ENCODE data around the gene SMIM27. TPM values are rescaled to one million over a fixed set of nuclear protein-coding genes. Genes with fewer than 3 reads are reported as not detected.

Gene SMIM27
- total and polyA plus RNA-seq, 12 donors = 2.6 to 34.3 (median 17.6) TPM

DNA sequence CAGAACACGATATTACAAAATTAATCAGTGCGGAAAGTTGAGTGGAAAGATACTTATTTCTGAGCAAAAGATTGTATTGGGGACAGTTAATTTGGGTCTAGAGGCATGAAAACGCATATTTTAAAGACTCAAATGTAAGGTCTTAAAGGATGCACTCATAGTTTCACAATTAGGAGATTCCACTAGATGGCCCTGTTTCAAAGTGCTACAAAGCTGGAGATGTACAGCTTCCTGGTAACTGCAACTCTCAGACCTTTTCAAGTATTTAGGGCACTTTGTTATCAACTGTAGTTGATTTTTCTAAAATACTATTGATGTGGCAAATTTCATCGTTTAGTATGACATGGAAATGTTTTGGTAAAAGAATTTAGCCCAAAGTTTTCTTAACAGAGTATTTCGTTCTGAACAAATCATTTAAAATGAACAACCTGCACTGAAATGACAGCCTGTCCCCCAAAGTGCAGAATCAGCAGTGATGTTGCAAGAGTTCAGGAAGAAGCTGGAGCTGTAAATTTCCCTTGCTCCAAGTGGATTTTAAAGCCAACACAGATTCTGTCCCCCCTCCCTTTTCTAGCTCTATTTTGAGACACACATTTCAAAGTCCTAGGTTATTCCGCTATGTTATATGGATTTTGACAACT is 37.1 kb downstream of the SMIM27 start:
- no peak overlapping the region for H3K27ac ChIP-seq
- 32 to 46% (median 41%) methylated on average over 6 of the region's 6 CpGs for WGBS, 4 donors
- intact Hi-C loops (cut with DNase I) = no loop called here
- no peaks in the 10 kb centered on the region for H3K36me3 ChIP-seq (replicated peaks in 1 of 2)
- peak in 1 of 7 donors; percentile 11 for DNase-seq
- H3K4me3 ChIP-seq = no peak overlapping the region
- no peaks in the 10 kb centered on the region for H3K4me1 ChIP-seq (replicated peaks in 1 of 2)
- TF ChIP-seq, protein P1, sequence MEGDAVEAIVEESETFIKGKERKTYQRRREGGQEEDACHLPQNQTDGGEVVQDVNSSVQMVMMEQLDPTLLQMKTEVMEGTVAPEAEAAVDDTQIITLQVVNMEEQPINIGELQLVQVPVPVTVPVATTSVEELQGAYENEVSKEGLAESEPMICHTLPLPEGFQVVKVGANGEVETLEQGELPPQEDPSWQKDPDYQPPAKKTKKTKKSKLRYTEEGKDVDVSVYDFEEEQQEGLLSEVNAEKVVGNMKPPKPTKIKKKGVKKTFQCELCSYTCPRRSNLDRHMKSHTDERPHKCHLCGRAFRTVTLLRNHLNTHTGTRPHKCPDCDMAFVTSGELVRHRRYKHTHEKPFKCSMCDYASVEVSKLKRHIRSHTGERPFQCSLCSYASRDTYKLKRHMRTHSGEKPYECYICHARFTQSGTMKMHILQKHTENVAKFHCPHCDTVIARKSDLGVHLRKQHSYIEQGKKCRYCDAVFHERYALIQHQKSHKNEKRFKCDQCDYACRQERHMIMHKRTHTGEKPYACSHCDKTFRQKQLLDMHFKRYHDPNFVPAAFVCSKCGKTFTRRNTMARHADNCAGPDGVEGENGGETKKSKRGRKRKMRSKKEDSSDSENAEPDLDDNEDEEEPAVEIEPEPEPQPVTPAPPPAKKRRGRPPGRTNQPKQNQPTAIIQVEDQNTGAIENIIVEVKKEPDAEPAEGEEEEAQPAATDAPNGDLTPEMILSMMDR (IDR thresholded peaks at IDR 0.05) = peak in 5 of 6 experiments; percentile 15 to 46 (median 37)
- TF ChIP-seq POLR2A (IDR thresholded peaks at IDR 0.05) = no peak
- H3K9me3 ChIP-seq (replicated peaks in 1 of 3) = no peaks in the 10 kb centered on the region
- H3K27me3 ChIP-seq = no peaks in the 10 kb centered on the region

DNA sequence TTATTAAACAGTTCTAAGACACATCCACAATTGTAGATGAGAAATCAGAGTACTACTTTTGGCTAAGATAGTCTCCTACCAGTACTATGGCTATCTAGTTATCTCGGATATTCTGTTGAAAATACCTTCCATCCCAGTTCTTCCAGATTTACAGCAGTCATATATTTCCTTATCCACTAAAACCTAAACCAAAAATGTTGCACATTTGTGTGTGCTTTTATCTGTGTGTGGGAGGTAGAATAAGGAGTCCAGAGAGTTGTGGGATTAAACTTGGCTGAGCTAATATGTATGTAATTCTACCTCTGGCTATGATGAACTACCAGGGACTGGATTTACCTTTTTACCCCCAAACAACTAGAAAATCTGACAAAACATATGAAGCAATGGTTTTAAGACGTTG is 38.3 kb downstream of the SMIM27 start:
- H3K27ac ChIP-seq = no peak overlapping the region
- intact Hi-C loops (cut with DNase I) = no loop called here
- DNase-seq = no peak
- no peaks in the 10 kb centered on the region for H3K36me3 ChIP-seq (replicated peaks in 1 of 2)
- H3K27me3 ChIP-seq = no peaks in the 10 kb centered on the region
- 26 to 57% (median 41%) methylated on average over 2 of the region's 2 CpGs for WGBS, 4 donors
- TF ChIP-seq, protein P1 (IDR thresholded peaks at IDR 0.05) = no peak
- no peak for TF ChIP-seq POLR2A (IDR thresholded peaks at IDR 0.05)
- no peaks in the 10 kb centered on the region for H3K4me1 ChIP-seq (replicated peaks in 1 of 2)
- no peak overlapping the region for H3K4me3 ChIP-seq
- no peaks in the 10 kb centered on the region for H3K9me3 ChIP-seq (replicated peaks in 1 of 3)

DNA sequence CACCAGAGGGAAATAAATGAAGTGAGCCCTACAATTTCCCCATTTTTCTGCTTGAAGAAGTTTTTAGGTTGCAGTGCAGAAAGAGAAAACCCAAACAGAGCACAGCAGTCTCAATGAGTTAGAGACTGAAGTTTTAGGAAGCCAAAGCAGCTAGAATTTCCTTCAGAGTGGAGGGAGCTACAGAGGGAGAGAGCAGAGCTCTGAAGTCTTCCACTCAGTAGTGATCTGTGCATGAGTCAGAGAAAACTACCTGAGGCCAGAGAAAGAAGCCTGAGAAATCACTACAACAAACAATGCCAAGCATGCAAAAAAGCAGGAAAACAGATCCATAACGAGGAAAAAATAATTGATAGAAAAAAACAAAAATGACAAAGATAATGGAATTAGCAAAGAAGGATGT is 38.8 kb downstream of the SMIM27 start:
- Histone ChIP-seq H3K27me3 (no peaks in the 10 kb centered on the region), H3K36me3 (replicated peaks in 1 of 2) (no peaks in the 10 kb centered on the region), H3K4me1 (replicated peaks in 1 of 2) (no peaks in the 10 kb centered on the region), H3K9me3 (replicated peaks in 1 of 3) (no peaks in the 10 kb centered on the region), H3K27ac (no peak overlapping the region), H3K4me3 (no peak overlapping the region)
- DNase-seq = no peak
- WGBS, 4 donors = 48 to 70% (median 52%) methylated on average over 1 of the region's 1 CpG
- intact Hi-C loops (cut with DNase I) = no loop called here
- TF ChIP-seq, protein P1 (IDR thresholded peaks at IDR 0.05) = no peak
- no peak for TF ChIP-seq POLR2A (IDR thresholded peaks at IDR 0.05)

- H3K4me1 ChIP-seq (replicated peaks in 1 of 2) = no peaks in the 10 kb centered on the region
- no peaks in the 10 kb centered on the region for H3K9me3 ChIP-seq (replicated peaks in 1 of 3)
- intact Hi-C loops (cut with DNase I) = no loop called here
- H3K27me3 ChIP-seq = no peaks in the 10 kb centered on the region
- TF ChIP-seq POLR2A (IDR thresholded peaks at IDR 0.05) = no peak
- TF ChIP-seq, protein P1 (IDR thresholded peaks at IDR 0.05) = no peak
- no peak overlapping the region for H3K27ac ChIP-seq
- H3K4me3 ChIP-seq = no peak overlapping the region
- 53 to 63% (median 59%) methylated on average over 4 of the region's 4 CpGs for WGBS, 4 donors
- H3K36me3 ChIP-seq (replicated peaks in 1 of 2) = no peaks in the 10 kb centered on the region
- peak in 1 of 7 donors; percentile 4 for DNase-seq
Observed at GRCh38 chr9:32596096-32596865, 44.2 kb downstream of the SMIM27 start.
